ENCODE data around the gene FBXO44.

Gene FBXO44

DNA sequence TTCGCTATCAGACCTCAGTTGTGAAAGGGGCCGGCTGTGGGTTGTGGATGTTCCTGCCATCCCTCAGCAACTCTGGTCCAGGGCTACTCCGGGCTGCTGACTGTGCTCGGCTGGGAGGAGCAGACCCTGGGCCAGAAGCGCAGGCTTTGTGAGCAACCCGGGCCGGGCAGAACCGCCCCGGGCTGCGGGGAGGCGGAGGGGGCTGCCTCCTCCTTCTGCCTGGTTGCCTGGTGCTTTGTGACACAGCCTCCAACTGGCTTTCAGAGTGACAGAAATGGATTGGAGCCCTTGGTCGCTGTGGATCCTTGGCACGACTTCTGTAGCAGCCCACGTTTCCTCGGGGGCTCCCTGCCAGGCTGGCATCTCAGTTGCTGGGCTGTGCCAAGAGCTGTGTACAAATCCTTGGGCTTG, 46.9 kb downstream of the FBXO44 start:
- Histone ChIP-seq H3K27ac (ENCODE audit: extremely low read depth, low read depth, low read length) (no peak overlapping the region), H3K4me1 (ENCODE audit: control insufficient read depth, insufficient read depth, low read length) (no peaks in the 10 kb centered on the region)
- POLR2A ChIA-PET = no interaction called here

More for the DNA sequence above, 46.9 kb downstream of the FBXO44 start:
- CTCF ChIA-PET = no interaction called here
- TF ChIP-seq ZNF561 (tag by site-specific recombination; IDR thresholded peaks at IDR 0.05; ENCODE audit: borderline replicate concordance) (no peak), ZNF501 (tag by site-specific recombination; IDR thresholded peaks at IDR 0.05) (no peak), ZNF670 (tag by site-specific recombination; IDR thresholded peaks at IDR 0.05; ENCODE audit: low read depth) (no peak), ZNF791 (tag by site-specific recombination; IDR thresholded peaks at IDR 0.05) (no peak), ZBTB8A (tag by site-specific recombination; IDR thresholded peaks at IDR 0.05) (no peak), ZNF157 (tag by site-specific recombination; IDR thresholded peaks at IDR 0.05) (no peak), ZNF768 (tag by site-specific recombination; IDR thresholded peaks at IDR 0.05) (no peak), ZNF473 (tag by site-specific recombination; IDR thresholded peaks at IDR 0.05) (no peak), ZBTB48 (tag by site-specific recombination; IDR thresholded peaks at IDR 0.05) (no peak), ZNF664 (tag by site-specific recombination; IDR thresholded peaks at IDR 0.05) (no peak), ZXDB (tag by site-specific recombination; IDR thresholded peaks at IDR 0.05) (no peak), YY1 (tag by site-specific recombination; IDR thresholded peaks at IDR 0.05) (no peak), ZNF785 (tag by site-specific recombination; IDR thresholded peaks at IDR 0.05) (no peak)
- TF ChIP-seq, protein P1, sequence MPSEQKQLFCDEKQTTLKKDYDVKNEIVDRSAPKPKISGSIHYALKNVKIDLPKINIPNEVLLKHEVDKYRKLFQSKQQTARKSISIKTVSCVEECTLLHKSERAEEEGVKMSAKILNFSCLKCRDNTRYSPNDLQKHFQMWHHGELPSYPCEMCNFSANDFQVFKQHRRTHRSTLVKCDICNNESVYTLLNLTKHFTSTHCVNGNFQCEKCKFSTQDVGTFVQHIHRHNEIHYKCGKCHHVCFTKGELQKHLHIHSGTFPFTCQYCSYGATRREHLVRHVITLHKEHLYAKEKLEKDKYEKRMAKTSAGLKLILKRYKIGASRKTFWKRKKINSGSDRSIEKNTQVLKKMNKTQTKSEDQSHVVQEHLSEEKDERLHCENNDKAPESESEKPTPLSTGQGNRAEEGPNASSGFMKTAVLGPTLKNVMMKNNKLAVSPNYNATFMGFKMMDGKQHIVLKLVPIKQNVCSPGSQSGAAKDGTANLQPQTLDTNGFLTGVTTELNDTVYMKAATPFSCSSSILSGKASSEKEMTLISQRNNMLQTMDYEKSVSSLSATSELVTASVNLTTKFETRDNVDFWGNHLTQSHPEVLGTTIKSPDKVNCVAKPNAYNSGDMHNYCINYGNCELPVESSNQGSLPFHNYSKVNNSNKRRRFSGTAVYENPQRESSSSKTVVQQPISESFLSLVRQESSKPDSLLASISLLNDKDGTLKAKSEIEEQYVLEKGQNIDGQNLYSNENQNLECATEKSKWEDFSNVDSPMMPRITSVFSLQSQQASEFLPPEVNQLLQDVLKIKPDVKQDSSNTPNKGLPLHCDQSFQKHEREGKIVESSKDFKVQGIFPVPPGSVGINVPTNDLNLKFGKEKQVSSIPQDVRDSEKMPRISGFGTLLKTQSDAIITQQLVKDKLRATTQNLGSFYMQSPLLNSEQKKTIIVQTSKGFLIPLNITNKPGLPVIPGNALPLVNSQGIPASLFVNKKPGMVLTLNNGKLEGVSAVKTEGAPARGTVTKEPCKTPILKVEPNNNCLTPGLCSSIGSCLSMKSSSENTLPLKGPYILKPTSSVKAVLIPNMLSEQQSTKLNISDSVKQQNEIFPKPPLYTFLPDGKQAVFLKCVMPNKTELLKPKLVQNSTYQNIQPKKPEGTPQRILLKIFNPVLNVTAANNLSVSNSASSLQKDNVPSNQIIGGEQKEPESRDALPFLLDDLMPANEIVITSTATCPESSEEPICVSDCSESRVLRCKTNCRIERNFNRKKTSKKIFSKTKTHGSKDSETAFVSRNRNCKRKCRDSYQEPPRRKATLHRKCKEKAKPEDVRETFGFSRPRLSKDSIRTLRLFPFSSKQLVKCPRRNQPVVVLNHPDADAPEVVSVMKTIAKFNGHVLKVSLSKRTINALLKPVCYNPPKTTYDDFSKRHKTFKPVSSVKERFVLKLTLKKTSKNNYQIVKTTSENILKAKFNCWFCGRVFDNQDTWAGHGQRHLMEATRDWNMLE (tag by site-specific recombination; conservative IDR thresholded peaks at IDR 0.05; ENCODE audit: low read depth) = no peak
- TF ChIP-seq, protein P2, sequence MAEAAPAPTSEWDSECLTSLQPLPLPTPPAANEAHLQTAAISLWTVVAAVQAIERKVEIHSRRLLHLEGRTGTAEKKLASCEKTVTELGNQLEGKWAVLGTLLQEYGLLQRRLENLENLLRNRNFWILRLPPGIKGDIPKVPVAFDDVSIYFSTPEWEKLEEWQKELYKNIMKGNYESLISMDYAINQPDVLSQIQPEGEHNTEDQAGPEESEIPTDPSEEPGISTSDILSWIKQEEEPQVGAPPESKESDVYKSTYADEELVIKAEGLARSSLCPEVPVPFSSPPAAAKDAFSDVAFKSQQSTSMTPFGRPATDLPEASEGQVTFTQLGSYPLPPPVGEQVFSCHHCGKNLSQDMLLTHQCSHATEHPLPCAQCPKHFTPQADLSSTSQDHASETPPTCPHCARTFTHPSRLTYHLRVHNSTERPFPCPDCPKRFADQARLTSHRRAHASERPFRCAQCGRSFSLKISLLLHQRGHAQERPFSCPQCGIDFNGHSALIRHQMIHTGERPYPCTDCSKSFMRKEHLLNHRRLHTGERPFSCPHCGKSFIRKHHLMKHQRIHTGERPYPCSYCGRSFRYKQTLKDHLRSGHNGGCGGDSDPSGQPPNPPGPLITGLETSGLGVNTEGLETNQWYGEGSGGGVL (tag by site-specific recombination; IDR thresholded peaks at IDR 0.05) = no peak
- TF ChIP-seq, protein P3, sequence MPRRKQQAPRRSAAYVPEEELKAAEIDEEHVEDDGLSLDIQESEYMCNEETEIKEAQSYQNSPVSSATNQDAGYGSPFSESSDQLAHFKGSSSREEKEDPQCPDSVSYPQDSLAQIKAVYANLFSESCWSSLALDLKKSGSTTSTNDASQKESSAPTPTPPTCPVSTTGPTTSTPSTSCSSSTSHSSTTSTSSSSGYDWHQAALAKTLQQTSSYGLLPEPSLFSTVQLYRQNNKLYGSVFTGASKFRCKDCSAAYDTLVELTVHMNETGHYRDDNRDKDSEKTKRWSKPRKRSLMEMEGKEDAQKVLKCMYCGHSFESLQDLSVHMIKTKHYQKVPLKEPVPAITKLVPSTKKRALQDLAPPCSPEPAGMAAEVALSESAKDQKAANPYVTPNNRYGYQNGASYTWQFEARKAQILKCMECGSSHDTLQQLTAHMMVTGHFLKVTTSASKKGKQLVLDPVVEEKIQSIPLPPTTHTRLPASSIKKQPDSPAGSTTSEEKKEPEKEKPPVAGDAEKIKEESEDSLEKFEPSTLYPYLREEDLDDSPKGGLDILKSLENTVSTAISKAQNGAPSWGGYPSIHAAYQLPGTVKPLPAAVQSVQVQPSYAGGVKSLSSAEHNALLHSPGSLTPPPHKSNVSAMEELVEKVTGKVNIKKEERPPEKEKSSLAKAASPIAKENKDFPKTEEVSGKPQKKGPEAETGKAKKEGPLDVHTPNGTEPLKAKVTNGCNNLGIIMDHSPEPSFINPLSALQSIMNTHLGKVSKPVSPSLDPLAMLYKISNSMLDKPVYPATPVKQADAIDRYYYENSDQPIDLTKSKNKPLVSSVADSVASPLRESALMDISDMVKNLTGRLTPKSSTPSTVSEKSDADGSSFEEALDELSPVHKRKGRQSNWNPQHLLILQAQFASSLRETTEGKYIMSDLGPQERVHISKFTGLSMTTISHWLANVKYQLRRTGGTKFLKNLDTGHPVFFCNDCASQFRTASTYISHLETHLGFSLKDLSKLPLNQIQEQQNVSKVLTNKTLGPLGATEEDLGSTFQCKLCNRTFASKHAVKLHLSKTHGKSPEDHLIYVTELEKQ (tag by site-specific recombination; IDR thresholded peaks at IDR 0.05; ENCODE audit: borderline replicate concordance) = no peak
- TF ChIP-seq, protein P4, sequence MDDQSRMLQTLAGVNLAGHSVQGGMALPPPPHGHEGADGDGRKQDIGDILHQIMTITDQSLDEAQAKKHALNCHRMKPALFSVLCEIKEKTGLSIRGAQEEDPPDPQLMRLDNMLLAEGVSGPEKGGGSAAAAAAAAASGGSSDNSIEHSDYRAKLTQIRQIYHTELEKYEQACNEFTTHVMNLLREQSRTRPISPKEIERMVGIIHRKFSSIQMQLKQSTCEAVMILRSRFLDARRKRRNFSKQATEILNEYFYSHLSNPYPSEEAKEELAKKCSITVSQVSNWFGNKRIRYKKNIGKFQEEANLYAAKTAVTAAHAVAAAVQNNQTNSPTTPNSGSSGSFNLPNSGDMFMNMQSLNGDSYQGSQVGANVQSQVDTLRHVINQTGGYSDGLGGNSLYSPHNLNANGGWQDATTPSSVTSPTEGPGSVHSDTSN (CRISPR knock-in tag; IDR thresholded peaks at IDR 0.05) = no peak
- TF ChIP-seq, protein P5, sequence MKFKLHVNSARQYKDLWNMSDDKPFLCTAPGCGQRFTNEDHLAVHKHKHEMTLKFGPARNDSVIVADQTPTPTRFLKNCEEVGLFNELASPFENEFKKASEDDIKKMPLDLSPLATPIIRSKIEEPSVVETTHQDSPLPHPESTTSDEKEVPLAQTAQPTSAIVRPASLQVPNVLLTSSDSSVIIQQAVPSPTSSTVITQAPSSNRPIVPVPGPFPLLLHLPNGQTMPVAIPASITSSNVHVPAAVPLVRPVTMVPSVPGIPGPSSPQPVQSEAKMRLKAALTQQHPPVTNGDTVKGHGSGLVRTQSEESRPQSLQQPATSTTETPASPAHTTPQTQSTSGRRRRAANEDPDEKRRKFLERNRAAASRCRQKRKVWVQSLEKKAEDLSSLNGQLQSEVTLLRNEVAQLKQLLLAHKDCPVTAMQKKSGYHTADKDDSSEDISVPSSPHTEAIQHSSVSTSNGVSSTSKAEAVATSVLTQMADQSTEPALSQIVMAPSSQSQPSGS (tag by site-specific recombination; IDR thresholded peaks at IDR 0.05; ENCODE audit: low read depth) = no peak
- TF ChIP-seq, protein P6, sequence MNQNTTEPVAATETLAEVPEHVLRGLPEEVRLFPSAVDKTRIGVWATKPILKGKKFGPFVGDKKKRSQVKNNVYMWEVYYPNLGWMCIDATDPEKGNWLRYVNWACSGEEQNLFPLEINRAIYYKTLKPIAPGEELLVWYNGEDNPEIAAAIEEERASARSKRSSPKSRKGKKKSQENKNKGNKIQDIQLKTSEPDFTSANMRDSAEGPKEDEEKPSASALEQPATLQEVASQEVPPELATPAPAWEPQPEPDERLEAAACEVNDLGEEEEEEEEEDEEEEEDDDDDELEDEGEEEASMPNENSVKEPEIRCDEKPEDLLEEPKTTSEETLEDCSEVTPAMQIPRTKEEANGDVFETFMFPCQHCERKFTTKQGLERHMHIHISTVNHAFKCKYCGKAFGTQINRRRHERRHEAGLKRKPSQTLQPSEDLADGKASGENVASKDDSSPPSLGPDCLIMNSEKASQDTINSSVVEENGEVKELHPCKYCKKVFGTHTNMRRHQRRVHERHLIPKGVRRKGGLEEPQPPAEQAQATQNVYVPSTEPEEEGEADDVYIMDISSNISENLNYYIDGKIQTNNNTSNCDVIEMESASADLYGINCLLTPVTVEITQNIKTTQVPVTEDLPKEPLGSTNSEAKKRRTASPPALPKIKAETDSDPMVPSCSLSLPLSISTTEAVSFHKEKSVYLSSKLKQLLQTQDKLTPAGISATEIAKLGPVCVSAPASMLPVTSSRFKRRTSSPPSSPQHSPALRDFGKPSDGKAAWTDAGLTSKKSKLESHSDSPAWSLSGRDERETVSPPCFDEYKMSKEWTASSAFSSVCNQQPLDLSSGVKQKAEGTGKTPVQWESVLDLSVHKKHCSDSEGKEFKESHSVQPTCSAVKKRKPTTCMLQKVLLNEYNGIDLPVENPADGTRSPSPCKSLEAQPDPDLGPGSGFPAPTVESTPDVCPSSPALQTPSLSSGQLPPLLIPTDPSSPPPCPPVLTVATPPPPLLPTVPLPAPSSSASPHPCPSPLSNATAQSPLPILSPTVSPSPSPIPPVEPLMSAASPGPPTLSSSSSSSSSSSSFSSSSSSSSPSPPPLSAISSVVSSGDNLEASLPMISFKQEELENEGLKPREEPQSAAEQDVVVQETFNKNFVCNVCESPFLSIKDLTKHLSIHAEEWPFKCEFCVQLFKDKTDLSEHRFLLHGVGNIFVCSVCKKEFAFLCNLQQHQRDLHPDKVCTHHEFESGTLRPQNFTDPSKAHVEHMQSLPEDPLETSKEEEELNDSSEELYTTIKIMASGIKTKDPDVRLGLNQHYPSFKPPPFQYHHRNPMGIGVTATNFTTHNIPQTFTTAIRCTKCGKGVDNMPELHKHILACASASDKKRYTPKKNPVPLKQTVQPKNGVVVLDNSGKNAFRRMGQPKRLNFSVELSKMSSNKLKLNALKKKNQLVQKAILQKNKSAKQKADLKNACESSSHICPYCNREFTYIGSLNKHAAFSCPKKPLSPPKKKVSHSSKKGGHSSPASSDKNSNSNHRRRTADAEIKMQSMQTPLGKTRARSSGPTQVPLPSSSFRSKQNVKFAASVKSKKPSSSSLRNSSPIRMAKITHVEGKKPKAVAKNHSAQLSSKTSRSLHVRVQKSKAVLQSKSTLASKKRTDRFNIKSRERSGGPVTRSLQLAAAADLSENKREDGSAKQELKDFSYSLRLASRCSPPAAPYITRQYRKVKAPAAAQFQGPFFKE (tag by site-specific recombination; IDR thresholded peaks at IDR 0.05; ENCODE audit: borderline replicate concordance) = no peak
- H3K9me3 ChIP-seq (ENCODE audit: control insufficient read depth, insufficient read depth, low read depth, low read length) = no peaks in the 10 kb centered on the region
- H3K36me3 ChIP-seq (ENCODE audit: control insufficient read depth in 2 of 2, insufficient read depth in 1 of 2, low read length in 2 of 2) = no peaks in the 10 kb centered on the region
- no peak overlapping the region for H3K4me3 ChIP-seq (ENCODE audit: low read depth, low read length)
